Measurements from ENCODE around the gene SMARCB1.

DNA sequence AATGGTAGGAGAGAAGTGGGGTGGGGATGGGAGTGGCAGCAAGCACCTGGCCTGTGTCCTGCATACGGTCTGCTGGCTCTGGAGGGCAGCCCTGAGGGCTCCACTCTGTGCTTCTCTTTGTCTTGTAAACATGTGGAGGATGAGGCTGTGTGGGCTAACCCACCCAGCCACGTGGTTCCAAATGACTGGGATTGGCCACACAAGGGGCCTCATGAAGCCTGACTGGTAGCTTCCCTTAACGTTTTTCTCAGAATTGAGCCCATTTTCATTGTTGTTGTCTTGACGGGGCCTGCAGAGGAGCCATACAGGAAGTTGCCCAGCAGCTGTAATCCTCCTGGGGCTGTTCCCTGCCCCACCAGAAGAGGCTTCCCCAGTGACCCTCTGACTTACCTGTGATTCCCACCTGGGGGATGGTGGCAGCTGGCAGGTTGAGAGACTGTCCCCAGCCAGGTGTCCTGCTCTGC is 34.0 kb downstream of the SMARCB1 start:
- TF ChIP-seq, protein P1, sequence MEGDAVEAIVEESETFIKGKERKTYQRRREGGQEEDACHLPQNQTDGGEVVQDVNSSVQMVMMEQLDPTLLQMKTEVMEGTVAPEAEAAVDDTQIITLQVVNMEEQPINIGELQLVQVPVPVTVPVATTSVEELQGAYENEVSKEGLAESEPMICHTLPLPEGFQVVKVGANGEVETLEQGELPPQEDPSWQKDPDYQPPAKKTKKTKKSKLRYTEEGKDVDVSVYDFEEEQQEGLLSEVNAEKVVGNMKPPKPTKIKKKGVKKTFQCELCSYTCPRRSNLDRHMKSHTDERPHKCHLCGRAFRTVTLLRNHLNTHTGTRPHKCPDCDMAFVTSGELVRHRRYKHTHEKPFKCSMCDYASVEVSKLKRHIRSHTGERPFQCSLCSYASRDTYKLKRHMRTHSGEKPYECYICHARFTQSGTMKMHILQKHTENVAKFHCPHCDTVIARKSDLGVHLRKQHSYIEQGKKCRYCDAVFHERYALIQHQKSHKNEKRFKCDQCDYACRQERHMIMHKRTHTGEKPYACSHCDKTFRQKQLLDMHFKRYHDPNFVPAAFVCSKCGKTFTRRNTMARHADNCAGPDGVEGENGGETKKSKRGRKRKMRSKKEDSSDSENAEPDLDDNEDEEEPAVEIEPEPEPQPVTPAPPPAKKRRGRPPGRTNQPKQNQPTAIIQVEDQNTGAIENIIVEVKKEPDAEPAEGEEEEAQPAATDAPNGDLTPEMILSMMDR (IDR thresholded peaks at IDR 0.05; ENCODE audit: low read length): no peak
- TF ChIP-seq EZH2phosphoT487 (IDR thresholded peaks at IDR 0.05; ENCODE audit: low read length): no peak
